ENCODE measurements around the gene CDK6.

The CDK6 gene

DNA sequence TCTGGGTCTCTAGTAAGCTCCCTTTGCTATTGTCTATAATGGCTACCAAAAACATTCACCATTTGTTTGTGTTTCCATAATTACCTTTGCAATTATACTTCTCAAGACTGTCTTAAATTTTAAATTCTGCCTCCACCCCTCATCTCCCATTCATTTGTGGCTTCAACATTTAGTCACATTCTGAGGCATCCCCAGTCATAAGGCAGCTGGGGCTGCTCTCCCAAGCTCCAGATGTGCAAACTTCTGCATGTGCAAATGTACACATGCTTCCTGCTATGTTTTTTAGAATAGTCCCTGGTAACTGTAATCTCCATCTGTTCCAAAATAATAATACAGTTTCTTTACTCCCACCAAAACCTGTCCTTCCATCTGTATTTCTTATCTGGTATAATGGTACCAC lies 97.3 kb downstream of the CDK6 start:
- no peak for TF ChIP-seq EZH2 (IDR thresholded peaks at IDR 0.05; ENCODE audit: borderline replicate concordance, low read depth, low read length, severe bottlenecking)
- TF ChIP-seq, protein P1, sequence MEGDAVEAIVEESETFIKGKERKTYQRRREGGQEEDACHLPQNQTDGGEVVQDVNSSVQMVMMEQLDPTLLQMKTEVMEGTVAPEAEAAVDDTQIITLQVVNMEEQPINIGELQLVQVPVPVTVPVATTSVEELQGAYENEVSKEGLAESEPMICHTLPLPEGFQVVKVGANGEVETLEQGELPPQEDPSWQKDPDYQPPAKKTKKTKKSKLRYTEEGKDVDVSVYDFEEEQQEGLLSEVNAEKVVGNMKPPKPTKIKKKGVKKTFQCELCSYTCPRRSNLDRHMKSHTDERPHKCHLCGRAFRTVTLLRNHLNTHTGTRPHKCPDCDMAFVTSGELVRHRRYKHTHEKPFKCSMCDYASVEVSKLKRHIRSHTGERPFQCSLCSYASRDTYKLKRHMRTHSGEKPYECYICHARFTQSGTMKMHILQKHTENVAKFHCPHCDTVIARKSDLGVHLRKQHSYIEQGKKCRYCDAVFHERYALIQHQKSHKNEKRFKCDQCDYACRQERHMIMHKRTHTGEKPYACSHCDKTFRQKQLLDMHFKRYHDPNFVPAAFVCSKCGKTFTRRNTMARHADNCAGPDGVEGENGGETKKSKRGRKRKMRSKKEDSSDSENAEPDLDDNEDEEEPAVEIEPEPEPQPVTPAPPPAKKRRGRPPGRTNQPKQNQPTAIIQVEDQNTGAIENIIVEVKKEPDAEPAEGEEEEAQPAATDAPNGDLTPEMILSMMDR (IDR thresholded peaks at IDR 0.05; ENCODE audit: borderline replicate concordance, extremely low read depth, low read length, poor library complexity, severe bottlenecking): no peak
- Histone ChIP-seq H3K4me1 (ENCODE audit: insufficient read depth, low read length) (peaks cover 56% of the 10 kb centered on the region), H3K27ac (ENCODE audit: low read length) (peak overlapping the region; percentile 49), H3K36me3 (ENCODE audit: insufficient read depth, low read length) (peaks cover 85% of the 10 kb centered on the region), H3K4me2 (ENCODE audit: insufficient read depth, low read length) (no peak overlapping the region), H3K9ac (ENCODE audit: low read depth, low read length) (no peak overlapping the region), H2AFZ (ENCODE audit: low read depth, low read length) (no peak overlapping the region), H3K27me3 (ENCODE audit: insufficient read depth, low read length, poor library complexity) (no peaks in the 10 kb centered on the region), H3K4me3 (ENCODE audit: low read depth in 1 of 2, low read length in 2 of 2) (no peak overlapping the region), H3K79me2 (ENCODE audit: insufficient read depth, low read length) (peaks cover 100% of the 10 kb centered on the region), H4K20me1 (ENCODE audit: insufficient read depth, low read length) (peaks cover 37% of the 10 kb centered on the region; the same call in 1 of the 2 replicates), H3K9me3 (ENCODE audit: insufficient read depth, low read length, severe bottlenecking) (no peaks in the 10 kb centered on the region)
- ATAC-seq (ENCODE audit: insufficient read depth, low read depth) (0 out of 3 replicates have a peak, but pooled peaks have one; percentile 18), DNase-seq (no peak)

GRCh38 chr7:92737706-92738105 lies 98.7 kb downstream of the CDK6 start:
- H3K4me1 ChIP-seq (ENCODE audit: insufficient read depth, low read length): peaks cover 47% of the 10 kb centered on the region
- no peak overlapping the region for H3K4me2 ChIP-seq (ENCODE audit: insufficient read depth, low read length)
- H3K9ac ChIP-seq (ENCODE audit: low read depth, low read length): no peak overlapping the region
- peaks cover 43% of the 10 kb centered on the region; the same call in 1 of the 2 replicates for H4K20me1 ChIP-seq (ENCODE audit: insufficient read depth, low read length)
- TF ChIP-seq, protein P1 (IDR thresholded peaks at IDR 0.05; ENCODE audit: borderline replicate concordance, extremely low read depth, low read length, poor library complexity, severe bottlenecking): no peak
- no peak for TF ChIP-seq EZH2 (IDR thresholded peaks at IDR 0.05; ENCODE audit: borderline replicate concordance, low read depth, low read length, severe bottlenecking)
- H3K79me2 ChIP-seq (ENCODE audit: insufficient read depth, low read length): peaks cover 100% of the 10 kb centered on the region
- H3K27me3 ChIP-seq (ENCODE audit: insufficient read depth, low read length, poor library complexity): no peaks in the 10 kb centered on the region
- DNase-seq (no peak), ATAC-seq (ENCODE audit: insufficient read depth, low read depth) (peak; percentile 49)
- peak overlapping the region; percentile 60 for H3K27ac ChIP-seq (ENCODE audit: low read length)
- no peaks in the 10 kb centered on the region for H3K9me3 ChIP-seq (ENCODE audit: insufficient read depth, low read length, severe bottlenecking)
- no peak overlapping the region for H3K4me3 ChIP-seq (ENCODE audit: low read depth in 1 of 2, low read length in 2 of 2)
- peaks cover 87% of the 10 kb centered on the region for H3K36me3 ChIP-seq (ENCODE audit: insufficient read depth, low read length)
- H2AFZ ChIP-seq (ENCODE audit: low read depth, low read length): no peak overlapping the region

GRCh38 chr7:92736870-92737269 lies 99.5 kb downstream of the CDK6 start:
- H3K9me3 ChIP-seq (ENCODE audit: insufficient read depth, low read length, severe bottlenecking): no peaks in the 10 kb centered on the region
- peaks cover 100% of the 10 kb centered on the region for H3K79me2 ChIP-seq (ENCODE audit: insufficient read depth, low read length)

More at GRCh38 chr7:92736870-92737269, 99.5 kb downstream of the CDK6 start:
- no peak overlapping the region for H3K27ac ChIP-seq (ENCODE audit: low read length)
- H3K4me3 ChIP-seq (ENCODE audit: low read depth in 1 of 2, low read length in 2 of 2): no peak overlapping the region
- no peak for TF ChIP-seq EZH2 (IDR thresholded peaks at IDR 0.05; ENCODE audit: borderline replicate concordance, low read depth, low read length, severe bottlenecking)
- TF ChIP-seq, protein P1 (IDR thresholded peaks at IDR 0.05; ENCODE audit: borderline replicate concordance, extremely low read depth, low read length, poor library complexity, severe bottlenecking): no peak
- H3K27me3 ChIP-seq (ENCODE audit: insufficient read depth, low read length, poor library complexity): no peaks in the 10 kb centered on the region
- DNase-seq (no peak), ATAC-seq (ENCODE audit: insufficient read depth, low read depth) (no peak)
- no peak overlapping the region for H2AFZ ChIP-seq (ENCODE audit: low read depth, low read length)
- H3K9ac ChIP-seq (ENCODE audit: low read depth, low read length): no peak overlapping the region
- peaks cover 90% of the 10 kb centered on the region for H3K36me3 ChIP-seq (ENCODE audit: insufficient read depth, low read length)
- peaks cover 51% of the 10 kb centered on the region; the same call in 1 of the 2 replicates for H4K20me1 ChIP-seq (ENCODE audit: insufficient read depth, low read length)
- H3K4me1 ChIP-seq (ENCODE audit: insufficient read depth, low read length): peaks cover 43% of the 10 kb centered on the region
- H3K4me2 ChIP-seq (ENCODE audit: insufficient read depth, low read length): no peak overlapping the region
